Parathyroid adenoma (tissue), 2 donors: ENCODE results near the gene PTGES3.

Source experiments
- H2AFZ ChIP-seq: fragments of 300-600 bp; sonication (generic); one replicate; pipeline ENCODE4 v1.7.0; 2017; ENCODE audit warnings: antibody characterized with exemption, mild to moderate bottlenecking
- H3K27ac ChIP-seq: fragments of 300-600 bp; sonication (generic); one replicate; pipeline ENCODE4 v1.7.0; 2017
- H3K27me3 ChIP-seq: fragments of 300-600 bp; sonication (generic); one replicate; pipeline ENCODE4 v1.7.0; 2017; ENCODE audit warnings: low read length; ENCODE audit not compliant: control insufficient read depth, insufficient read depth
- H3K36me3 ChIP-seq: fragments of 300-600 bp; sonication (generic); one replicate; pipeline ENCODE4 v1.7.0; 2017; ENCODE audit warnings: low read length; ENCODE audit not compliant: control insufficient read depth, insufficient read depth
- H3K4me1 ChIP-seq: fragments of 300-600 bp; sonication (generic); one replicate; pipeline ENCODE4 v1.7.0; 2017; ENCODE audit warnings: control low read depth
- H3K4me2 ChIP-seq: fragments of 300-600 bp; sonication (generic); one replicate; pipeline ENCODE4 v1.7.0; 2017; ENCODE audit warnings: low read length
- H3K4me3 ChIP-seq: fragments of 300-600 bp; sonication (generic); one replicate; pipeline ENCODE4 v1.7.0; 2017; ENCODE audit warnings: low read depth, low read length
- H3K79me2 ChIP-seq: fragments of 300-600 bp; sonication (generic); one replicate; pipeline ENCODE4 v1.7.0; 2017; ENCODE audit warnings: control low read depth
- H3K9ac ChIP-seq: fragments of 300-600 bp; sonication (generic); one replicate; pipeline ENCODE4 v1.7.0; 2017; ENCODE audit warnings: mild to moderate bottlenecking
- H3K9me3 ChIP-seq: fragments of 300-600 bp; sonication (generic); one replicate; pipeline ENCODE4 v1.7.0; 2017; ENCODE audit warnings: low read length; ENCODE audit not compliant: control insufficient read depth
- CTCF ChIP-seq: fragments of 300-600 bp; sonication (generic); IDR thresholded peaks from one replicate; pipeline ENCODE4 v1.7.0; 2017; ENCODE audit warnings: antibody characterized with exemption, mild to moderate bottlenecking
- donor health status: primary hyperparathyroidism.

PTGES3 gene

GRCh38 chr12:56676851-56677580 lies 11.1 kb downstream of the PTGES3 start:
- no peak for TF ChIP-seq CTCF
- no peak overlapping the region for H3K27ac ChIP-seq
- H3K4me2 ChIP-seq: no peak overlapping the region
- H3K9ac ChIP-seq: no peak overlapping the region
- H2AFZ ChIP-seq: no peak overlapping the region
- H3K4me1 ChIP-seq: peaks cover 2% of the 10 kb centered on the region
- no peaks in the 10 kb centered on the region for H3K27me3 ChIP-seq
- H3K9me3 ChIP-seq: no peaks in the 10 kb centered on the region
- no peaks in the 10 kb centered on the region for H3K36me3 ChIP-seq
- H3K79me2 ChIP-seq: peaks cover 82% of the 10 kb centered on the region
- no peak overlapping the region for H3K4me3 ChIP-seq

GRCh38 chr12:56671608-56672007 lies 16.5 kb downstream of the PTGES3 start:
- H3K27ac ChIP-seq: no peak overlapping the region
- H3K4me2 ChIP-seq: no peak overlapping the region
- H3K4me3 ChIP-seq: no peak overlapping the region
- no peak overlapping the region for H2AFZ ChIP-seq
- H3K9me3 ChIP-seq: no peaks in the 10 kb centered on the region
- H3K79me2 ChIP-seq: peaks cover 70% of the 10 kb centered on the region
- peaks cover 5% of the 10 kb centered on the region for H3K4me1 ChIP-seq
- H3K9ac ChIP-seq: no peak overlapping the region
- H3K36me3 ChIP-seq: no peaks in the 10 kb centered on the region
- no peak for TF ChIP-seq CTCF
- no peaks in the 10 kb centered on the region for H3K27me3 ChIP-seq

DNA sequence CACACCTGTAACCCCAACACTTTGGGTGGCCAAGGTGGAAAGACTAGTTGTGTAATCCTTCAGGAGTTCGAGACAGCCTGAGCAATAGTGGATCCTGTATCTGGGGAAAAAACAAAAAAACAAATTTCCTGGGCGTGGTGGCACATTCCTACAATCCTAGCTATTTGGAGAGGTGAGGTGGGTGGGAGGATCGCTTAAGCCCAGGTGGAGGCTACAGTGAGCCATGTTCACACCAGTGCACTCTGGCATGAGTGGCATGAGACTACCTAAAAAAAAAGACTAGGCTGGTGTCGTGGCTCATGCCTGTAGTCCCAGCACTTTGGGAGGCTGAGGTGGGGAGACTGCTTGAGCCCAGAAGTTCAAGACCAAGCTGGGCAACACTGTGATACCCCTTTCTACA lies 17.2 kb downstream of the PTGES3 start:
- H3K4me2 ChIP-seq: no peak overlapping the region
- H3K4me1 ChIP-seq: peaks cover 5% of the 10 kb centered on the region
- no peaks in the 10 kb centered on the region for H3K9me3 ChIP-seq
- no peak for TF ChIP-seq CTCF
- H2AFZ ChIP-seq: no peak overlapping the region
- H3K36me3 ChIP-seq: no peaks in the 10 kb centered on the region
- H3K4me3 ChIP-seq: no peak overlapping the region
- no peak overlapping the region for H3K9ac ChIP-seq
- no peak overlapping the region for H3K27ac ChIP-seq
- H3K27me3 ChIP-seq: no peaks in the 10 kb centered on the region
- peaks cover 64% of the 10 kb centered on the region for H3K79me2 ChIP-seq

GRCh38 chr12:56668197-56668457 lies 20.0 kb downstream of the PTGES3 start:
- H3K4me2 ChIP-seq: no peak overlapping the region
- TF ChIP-seq CTCF: no peak
- no peak overlapping the region for H3K27ac ChIP-seq
- H3K79me2 ChIP-seq: peaks cover 41% of the 10 kb centered on the region
- H3K9ac ChIP-seq: no peak overlapping the region
- no peaks in the 10 kb centered on the region for H3K9me3 ChIP-seq
- H3K4me1 ChIP-seq: peaks cover 5% of the 10 kb centered on the region
- no peaks in the 10 kb centered on the region for H3K36me3 ChIP-seq
- no peak overlapping the region for H3K4me3 ChIP-seq
- no peaks in the 10 kb centered on the region for H3K27me3 ChIP-seq
- H2AFZ ChIP-seq: no peak overlapping the region

DNA sequence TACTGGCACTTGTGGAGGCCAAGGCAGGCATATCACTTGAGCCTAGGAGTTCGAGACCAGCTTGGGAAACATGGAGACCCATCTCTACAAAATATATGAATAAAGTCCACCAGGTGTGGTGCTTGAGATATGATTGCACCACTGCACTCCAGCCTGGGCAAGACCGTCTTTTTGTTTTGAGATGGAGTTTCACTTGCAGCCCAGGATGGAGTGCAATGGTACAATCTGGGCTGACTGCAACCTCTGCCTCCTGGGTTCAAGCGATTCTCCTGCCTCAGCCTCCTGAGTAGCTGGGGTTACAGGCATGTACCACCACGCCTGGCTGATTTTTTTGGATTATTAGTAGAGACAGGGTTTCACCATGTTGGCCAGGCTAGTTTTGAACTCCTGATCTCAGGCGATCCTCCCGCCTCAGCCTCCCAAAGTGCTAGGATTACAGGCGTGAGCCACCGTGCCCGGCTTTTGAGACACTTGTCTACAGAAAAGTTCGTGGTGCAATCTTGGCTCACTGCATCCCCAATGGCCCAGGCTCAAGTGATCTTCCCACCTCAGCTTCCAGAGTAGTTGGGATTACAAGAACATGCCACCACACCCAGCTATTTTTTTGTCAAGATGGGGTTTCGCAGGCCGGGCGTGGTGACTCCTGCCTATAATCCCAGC lies 26.0 kb downstream of the PTGES3 start:
- Histone ChIP-seq H3K36me3 (no peaks in the 10 kb centered on the region), H3K4me1 (peaks cover 3% of the 10 kb centered on the region)

More for the DNA sequence above, 26.0 kb downstream of the PTGES3 start:
- H3K4me3 ChIP-seq: no peak overlapping the region
- no peak for TF ChIP-seq CTCF
- H2AFZ ChIP-seq: no peak overlapping the region
- no peaks in the 10 kb centered on the region for H3K79me2 ChIP-seq
- H3K27me3 ChIP-seq: no peaks in the 10 kb centered on the region
- H3K9me3 ChIP-seq: no peaks in the 10 kb centered on the region
- no peak overlapping the region for H3K9ac ChIP-seq
- no peak overlapping the region for H3K27ac ChIP-seq
- no peak overlapping the region for H3K4me2 ChIP-seq
